Fibroblast of skin of right quadriceps (primary cell): Measurements from ENCODE around the gene FCRL2.
"Not testable (repeated sequence)": the region's sequence is repeated elsewhere in the genome, so short reads cannot be mapped to it uniquely, and the experiment has no call there.

Experiments
- DNase-seq: peaks from one replicate; pipeline ENCODE4 v3.0.0-alpha.2; 2013

The FCRL2 gene

GRCh38 chr1:157748262-157748817 is 28.6 kb downstream of the FCRL2 start:
- DNase-seq, result no peak

- no peak for DNase-seq
These were observed 37.6 kb downstream of the FCRL2 start for GRCh38 chr1:157739229-157739901.

- not testable (repeated sequence) for DNase-seq
These were observed 40.9 kb downstream of the FCRL2 start for GRCh38 chr1:157735991-157736390.

GRCh38 chr1:157734321-157734720 is 42.6 kb downstream of the FCRL2 start:
- no peak for DNase-seq

- no peak for DNase-seq
These were observed 44.2 kb downstream of the FCRL2 start for GRCh38 chr1:157732755-157733154.

GRCh38 chr1:157725221-157725577 is 51.7 kb downstream of the FCRL2 start:
- no peak for DNase-seq

GRCh38 chr1:157724537-157725220 is 52.3 kb downstream of the FCRL2 start:
- DNase-seq, result no peak

GRCh38 chr1:157723157-157723556 is 53.8 kb downstream of the FCRL2 start:
- no peak for DNase-seq

- DNase-seq, result no peak
These were observed 54.9 kb downstream of the FCRL2 start for GRCh38 chr1:157721985-157722384.

GRCh38 chr1:157715736-157716135 is 61.2 kb downstream of the FCRL2 start:
- no peak for DNase-seq

GRCh38 chr1:157711802-157712201 is 65.1 kb downstream of the FCRL2 start:
- no peak for DNase-seq

GRCh38 chr1:157704878-157705277 is 72.1 kb downstream of the FCRL2 start:
- no peak for DNase-seq

- no peak for DNase-seq
These were observed 73.0 kb downstream of the FCRL2 start for GRCh38 chr1:157703981-157704380.

- no peak for DNase-seq
These were observed 74.6 kb downstream of the FCRL2 start for GRCh38 chr1:157702308-157702825.

- no peak for DNase-seq
These were observed 76.2 kb downstream of the FCRL2 start, which contains the start of gene FCRL3 for GRCh38 chr1:157700732-157701131. Gene FCRL3, minus strand, starts transcription at chr1:157700769. Its CDS starts 280 bp downstream, at chr1:157700489.

- DNase-seq, result no peak
These were observed 76.6 kb downstream of the FCRL2 start for GRCh38 chr1:157700305-157700704.

- DNase-seq, result no peak
These were observed 79.0 kb downstream of the FCRL2 start for GRCh38 chr1:157697781-157698569.

- no peak for DNase-seq
These were observed 79.8 kb downstream of the FCRL2 start for GRCh38 chr1:157696966-157697628.
